KMS-11 (cell line): ENCODE results near the gene GBA3.

ENCODE experiments used
- H2AFZ ChIP-seq: fragments of 200-600 bp; sonication (generic); 2 replicates; pipeline ENCODE4 v1.6.1; 2016; ENCODE audit warnings: antibody characterized with exemption, mixed run types, low read depth
- H3K27ac ChIP-seq: fragments of 200-600 bp; sonication (generic); 2 replicates; pipeline ENCODE4 v1.6.1; 2016; ENCODE audit warnings: mild to moderate bottlenecking, mixed run types
- H3K27me3 ChIP-seq: fragments of 200-600 bp; sonication (generic); 2 replicates; pipeline ENCODE4 v1.6.1; 2017; ENCODE audit warnings: mild to moderate bottlenecking, low read depth, mixed run types, moderate library complexity; ENCODE audit not compliant: insufficient read depth
- H3K36me3 ChIP-seq: fragments of 200-600 bp; sonication (generic); 2 replicates; pipeline ENCODE4 v1.6.1; 2017; ENCODE audit warnings: mild to moderate bottlenecking, mixed run types; ENCODE audit not compliant: insufficient read depth
- H3K4me1 ChIP-seq: fragments of 200-600 bp; sonication (generic); 2 replicates; pipeline ENCODE4 v1.6.1; 2016; ENCODE audit warnings: mild to moderate bottlenecking, low read depth, mixed run types; ENCODE audit not compliant: poor library complexity, severe bottlenecking
- H3K4me2 ChIP-seq: fragments of 200-600 bp; sonication (generic); 2 replicates; pipeline ENCODE4 v1.7.0; 2016; ENCODE audit warnings: mild to moderate bottlenecking, mixed run types
- H3K4me3 ChIP-seq: fragments of 200-600 bp; sonication (generic); IDR thresholded peaks from 2 replicates; pipeline ENCODE4 v1.6.1; 2017; ENCODE audit warnings: low read depth, low read length, mixed read lengths; ENCODE audit not compliant: insufficient read depth
- H3K79me2 ChIP-seq: fragments of 200-600 bp; sonication (generic); 2 replicates; pipeline ENCODE4 v1.6.1; 2016; ENCODE audit warnings: low read depth, mixed run types; ENCODE audit not compliant: insufficient read depth
- H3K9ac ChIP-seq: fragments of 200-600 bp; sonication (generic); 2 replicates; pipeline ENCODE4 v1.6.1; 2016; ENCODE audit warnings: mild to moderate bottlenecking, mixed run types
- H4K20me1 ChIP-seq: fragments of 200-600 bp; sonication (generic); 2 replicates; pipeline ENCODE4 v1.6.1; 2016; ENCODE audit warnings: mild to moderate bottlenecking, mixed run types; ENCODE audit not compliant: insufficient read depth
- TF ChIP-seq, protein P1 (sequence below): fragments of 200-600 bp; sonication (generic); conservative IDR thresholded peaks from 2 replicates; pipeline ENCODE4 v1.6.1; 2017; ENCODE audit warnings: low read depth, mild to moderate bottlenecking, antibody characterized with exemption, low read length, moderate library complexity, mixed read lengths

GBA3 gene

DNA sequence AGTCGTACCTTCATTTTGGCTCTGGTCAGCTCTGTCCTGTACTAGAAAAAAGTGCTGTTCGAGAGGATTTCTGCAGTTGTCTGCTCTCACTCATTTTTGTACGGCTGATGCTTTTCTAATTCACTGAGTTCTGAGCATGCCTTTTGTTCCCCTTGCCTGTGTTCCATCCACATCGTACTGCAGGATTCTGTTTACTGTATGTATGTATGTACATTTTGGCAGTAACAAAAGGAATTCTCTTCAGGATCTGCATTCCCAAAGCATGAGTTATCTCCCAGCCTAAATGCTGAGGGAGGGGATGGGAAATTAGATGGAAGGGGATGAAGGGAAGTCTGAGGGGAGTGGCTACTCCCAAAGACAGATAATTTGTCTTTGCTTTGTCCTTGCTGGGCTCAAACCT lies 87.6 kb downstream of the GBA3 start:
- Histone ChIP-seq H3K4me3 (no peak overlapping the region), H2AFZ (no peak overlapping the region), H3K27me3 (no peaks in the 10 kb centered on the region), H3K4me1 (no peaks in the 10 kb centered on the region), H3K79me2 (no peaks in the 10 kb centered on the region), H3K4me2 (no peak overlapping the region), H3K27ac (no peak overlapping the region), H3K9ac (no peak overlapping the region), H3K36me3 (no peaks in the 10 kb centered on the region), H4K20me1 (no peaks in the 10 kb centered on the region)
- TF ChIP-seq, protein P1, sequence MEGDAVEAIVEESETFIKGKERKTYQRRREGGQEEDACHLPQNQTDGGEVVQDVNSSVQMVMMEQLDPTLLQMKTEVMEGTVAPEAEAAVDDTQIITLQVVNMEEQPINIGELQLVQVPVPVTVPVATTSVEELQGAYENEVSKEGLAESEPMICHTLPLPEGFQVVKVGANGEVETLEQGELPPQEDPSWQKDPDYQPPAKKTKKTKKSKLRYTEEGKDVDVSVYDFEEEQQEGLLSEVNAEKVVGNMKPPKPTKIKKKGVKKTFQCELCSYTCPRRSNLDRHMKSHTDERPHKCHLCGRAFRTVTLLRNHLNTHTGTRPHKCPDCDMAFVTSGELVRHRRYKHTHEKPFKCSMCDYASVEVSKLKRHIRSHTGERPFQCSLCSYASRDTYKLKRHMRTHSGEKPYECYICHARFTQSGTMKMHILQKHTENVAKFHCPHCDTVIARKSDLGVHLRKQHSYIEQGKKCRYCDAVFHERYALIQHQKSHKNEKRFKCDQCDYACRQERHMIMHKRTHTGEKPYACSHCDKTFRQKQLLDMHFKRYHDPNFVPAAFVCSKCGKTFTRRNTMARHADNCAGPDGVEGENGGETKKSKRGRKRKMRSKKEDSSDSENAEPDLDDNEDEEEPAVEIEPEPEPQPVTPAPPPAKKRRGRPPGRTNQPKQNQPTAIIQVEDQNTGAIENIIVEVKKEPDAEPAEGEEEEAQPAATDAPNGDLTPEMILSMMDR: no peak

DNA sequence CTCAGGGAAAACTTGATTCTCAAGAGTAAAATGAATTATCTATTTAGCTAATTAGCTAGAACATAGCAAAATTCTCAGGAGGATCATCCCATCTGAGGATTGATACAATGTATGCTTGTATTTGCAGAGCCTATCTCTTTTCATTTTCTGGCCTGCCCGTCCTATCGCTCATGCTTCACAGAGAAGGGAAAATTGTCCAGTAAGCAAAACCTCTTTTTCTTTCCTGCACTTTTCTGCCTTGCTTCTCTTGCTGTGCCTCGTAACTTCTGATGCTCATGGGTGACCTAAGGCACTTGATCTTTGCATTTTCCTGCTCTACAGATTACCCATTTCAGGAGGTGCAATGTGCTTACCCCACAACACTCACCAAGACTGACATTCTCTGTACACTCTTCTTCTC lies 88.1 kb downstream of the GBA3 start:
- H3K27ac ChIP-seq: no peak overlapping the region
- H3K4me1 ChIP-seq: no peaks in the 10 kb centered on the region
- TF ChIP-seq, protein P1: no peak
- no peak overlapping the region for H3K4me2 ChIP-seq
- no peaks in the 10 kb centered on the region for H3K27me3 ChIP-seq
- H4K20me1 ChIP-seq: no peaks in the 10 kb centered on the region
- no peak overlapping the region for H3K9ac ChIP-seq
- no peaks in the 10 kb centered on the region for H3K79me2 ChIP-seq
- no peak overlapping the region for H2AFZ ChIP-seq
- no peaks in the 10 kb centered on the region for H3K36me3 ChIP-seq
- no peak overlapping the region for H3K4me3 ChIP-seq

DNA sequence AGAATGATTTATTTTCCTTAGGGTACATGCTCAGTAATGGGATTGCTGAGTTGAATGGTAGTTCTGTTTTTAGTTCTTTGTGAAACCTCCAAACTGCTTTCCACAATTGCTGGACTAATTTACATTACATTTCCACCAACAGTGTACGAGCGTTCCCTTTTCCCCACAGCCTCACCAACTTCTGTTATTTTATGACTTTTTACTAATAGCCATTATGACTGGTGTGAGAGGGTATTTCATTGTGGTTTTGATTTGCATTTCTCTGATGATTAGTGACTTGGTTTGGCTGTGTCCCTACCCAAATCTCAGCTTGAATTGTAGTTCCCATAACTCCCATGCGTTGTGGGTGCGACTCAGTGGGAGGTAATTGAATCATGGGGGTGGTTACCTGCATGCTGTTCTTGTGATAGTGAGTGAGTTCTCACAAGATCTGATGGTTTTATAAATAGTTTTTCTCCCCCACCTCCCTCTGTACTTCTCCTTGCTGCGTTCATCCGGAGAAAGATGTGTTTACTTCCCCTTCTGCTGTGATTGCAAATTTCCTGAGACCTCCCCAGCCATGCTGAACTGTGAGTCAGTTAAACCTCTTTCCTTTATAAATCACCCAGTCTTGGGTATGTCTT lies 95.1 kb downstream of the GBA3 start:
- no peak overlapping the region for H3K27ac ChIP-seq
- H3K27me3 ChIP-seq: no peaks in the 10 kb centered on the region
- no peak overlapping the region for H3K9ac ChIP-seq
- H2AFZ ChIP-seq: no peak overlapping the region
- TF ChIP-seq, protein P1: no peak
- H3K36me3 ChIP-seq: no peaks in the 10 kb centered on the region
- H3K4me2 ChIP-seq: no peak overlapping the region
- no peaks in the 10 kb centered on the region for H3K4me1 ChIP-seq
- H4K20me1 ChIP-seq: no peaks in the 10 kb centered on the region
- H3K4me3 ChIP-seq: no peak overlapping the region
- no peaks in the 10 kb centered on the region for H3K79me2 ChIP-seq

DNA sequence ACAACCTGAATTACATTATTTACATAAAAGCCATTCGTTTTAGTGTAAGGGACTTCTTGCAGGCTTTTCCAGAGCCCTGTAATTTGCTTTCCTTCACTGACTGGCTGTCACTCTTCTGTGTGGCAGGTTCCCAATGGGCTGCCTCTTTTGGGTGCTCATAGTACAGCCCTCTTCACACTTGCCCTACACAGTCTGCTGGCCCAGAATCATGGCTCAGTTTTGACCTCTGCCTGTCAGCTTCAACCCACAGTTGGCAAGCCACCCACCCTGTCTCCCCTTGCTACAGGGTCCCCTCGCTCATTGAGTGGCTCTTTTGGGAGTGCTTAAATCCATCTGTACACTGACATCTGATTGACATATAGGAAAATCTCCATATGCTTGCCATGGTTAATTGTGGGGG lies 97.9 kb downstream of the GBA3 start:
- Histone ChIP-seq H3K4me1 (no peaks in the 10 kb centered on the region), H3K4me3 (no peak overlapping the region), H4K20me1 (no peaks in the 10 kb centered on the region), H3K4me2 (no peak overlapping the region), H3K27ac (no peak overlapping the region), H3K36me3 (no peaks in the 10 kb centered on the region), H3K79me2 (no peaks in the 10 kb centered on the region), H2AFZ (no peak overlapping the region), H3K9ac (no peak overlapping the region), H3K27me3 (no peaks in the 10 kb centered on the region)
- TF ChIP-seq, protein P1: no peak
